Measurements from ENCODE around the gene C2CD4C.
"Not testable (repeated sequence)": the region's sequence is repeated elsewhere in the genome, so short reads cannot be mapped to it uniquely, and the experiment has no call there.

C2CD4C gene

DNA sequence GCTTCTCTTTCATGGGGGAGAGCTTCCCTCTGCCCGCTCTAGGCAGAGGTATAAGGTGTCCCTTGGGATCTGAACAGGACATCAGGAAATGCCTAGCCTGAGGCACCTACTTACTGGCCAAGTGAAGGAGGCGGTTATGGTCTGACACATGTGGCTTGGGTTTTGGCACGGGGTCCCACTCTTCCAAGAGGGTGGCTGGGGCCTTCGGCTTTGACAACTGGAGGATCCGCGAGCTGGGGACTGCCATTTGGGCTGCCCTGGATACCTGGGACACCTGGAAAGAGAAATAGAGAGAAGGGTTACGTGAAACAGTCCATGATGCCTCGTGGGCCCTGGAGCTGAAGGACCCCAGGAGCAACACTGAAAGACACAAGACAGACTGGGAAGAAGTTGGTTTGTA is 42.0 kb downstream of the C2CD4C start:
- DNase-seq (ENCODE audit: low read depth in 2 of 2) = no peak

DNA sequence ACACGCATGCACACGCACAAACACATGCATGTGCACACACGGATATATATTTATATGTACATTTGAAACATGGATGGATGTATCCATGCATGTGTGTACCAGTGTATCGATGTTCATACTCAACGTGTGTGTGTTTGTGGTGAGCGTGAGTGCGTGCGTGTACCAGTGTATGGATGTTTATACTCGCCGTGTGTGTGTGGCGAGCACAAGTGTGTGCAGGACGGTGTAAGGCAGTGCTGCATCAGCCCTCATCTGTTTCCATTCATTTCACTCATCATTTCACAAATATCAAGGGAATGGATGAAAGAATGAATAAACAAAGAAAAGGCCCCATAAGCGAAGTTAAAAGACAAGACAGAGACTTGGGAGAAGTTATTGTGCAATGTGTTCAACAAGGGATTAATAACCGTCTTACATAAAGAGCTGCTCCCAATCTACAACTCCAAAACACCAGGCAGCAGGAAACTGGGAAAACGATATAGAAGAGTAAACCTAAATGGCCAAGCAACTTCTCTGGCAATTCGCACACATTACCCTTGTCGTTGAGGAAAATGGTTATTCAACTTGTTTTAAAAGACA is 42.7 kb downstream of the C2CD4C start:
- DNase-seq (ENCODE audit: low read depth in 2 of 2) = no peak

DNA sequence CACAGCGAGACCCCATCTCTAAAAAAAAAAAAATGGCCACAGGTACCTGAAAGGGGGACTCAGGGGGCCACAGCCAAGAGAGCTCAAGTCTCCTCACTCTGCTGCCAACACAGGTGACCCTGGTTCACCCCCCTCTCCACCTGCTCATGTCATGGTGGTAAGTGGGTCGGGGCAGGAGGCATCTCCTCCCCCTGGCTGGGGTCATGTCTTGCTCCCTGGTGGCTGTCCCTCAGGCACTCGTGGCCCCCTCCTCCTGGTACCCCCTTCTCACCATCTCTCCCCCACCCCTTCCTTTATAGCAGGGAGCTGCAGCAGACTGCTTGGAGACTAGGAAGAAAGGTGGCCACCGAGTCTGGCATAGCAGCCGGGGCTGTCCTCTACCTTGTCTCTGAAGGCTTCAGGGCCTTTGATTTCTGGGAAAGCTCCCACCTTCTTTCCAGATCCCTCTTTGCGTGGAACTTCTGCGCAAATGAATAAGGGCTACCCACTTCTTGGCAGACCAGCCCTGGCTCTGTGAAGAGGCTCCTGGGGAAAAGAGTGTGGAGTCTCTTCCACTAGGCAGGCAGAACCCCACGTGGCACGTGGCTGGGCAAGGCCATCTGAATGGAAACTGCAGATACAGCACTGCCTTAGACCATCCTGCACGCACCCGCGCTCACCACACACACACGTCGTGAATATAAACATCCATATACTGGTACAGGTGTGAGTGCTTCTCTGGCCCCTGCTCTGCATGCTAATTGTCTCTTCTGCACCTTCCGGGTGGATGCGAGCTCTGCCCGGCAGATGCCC is 44.3 kb downstream of the C2CD4C start:
- no peak for DNase-seq (ENCODE audit: low read depth in 2 of 2)

DNA sequence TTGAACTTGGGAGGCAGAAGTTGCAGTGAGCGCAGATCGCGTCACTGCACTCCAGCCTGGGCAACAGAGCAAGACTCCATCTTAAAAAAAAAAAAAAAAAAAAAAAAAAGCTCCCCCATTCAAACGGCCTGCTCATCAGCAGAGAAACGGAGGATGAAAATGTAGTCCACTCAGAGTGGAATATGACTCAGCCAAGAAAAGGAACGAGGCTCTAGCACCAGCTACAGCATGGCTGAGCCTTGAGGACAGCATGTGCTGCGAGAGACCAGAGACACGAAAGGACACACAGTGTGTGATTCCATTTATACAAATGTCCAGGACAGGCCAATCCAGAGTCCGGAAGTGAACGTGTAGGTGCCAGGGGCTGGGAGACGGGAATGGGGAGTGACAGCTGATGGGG is 46.3 kb downstream of the C2CD4C start:
- DNase-seq (ENCODE audit: low read depth in 2 of 2) = no peak

DNA sequence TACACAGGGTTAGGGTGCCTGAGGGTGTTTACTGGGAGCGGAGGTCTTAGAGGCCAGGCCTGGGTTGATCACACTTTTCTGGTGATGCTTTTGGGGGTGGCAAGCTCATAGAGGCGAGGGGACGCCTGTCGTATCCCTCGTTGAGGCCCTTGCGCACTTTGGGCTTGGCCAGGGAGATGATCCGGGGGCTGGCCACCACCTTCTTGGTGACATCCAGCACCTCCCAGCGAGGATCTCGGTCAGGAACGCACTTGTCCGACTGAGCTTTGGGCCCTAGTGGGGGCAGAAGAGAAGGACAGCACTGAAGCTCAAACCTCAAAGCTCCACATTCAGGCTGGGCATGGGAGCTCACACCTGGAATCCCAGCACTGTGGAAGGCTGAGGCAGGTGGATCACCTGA is 46.8 kb downstream of the C2CD4C start:
- no peak for DNase-seq (ENCODE audit: low read depth in 2 of 2)

DNA sequence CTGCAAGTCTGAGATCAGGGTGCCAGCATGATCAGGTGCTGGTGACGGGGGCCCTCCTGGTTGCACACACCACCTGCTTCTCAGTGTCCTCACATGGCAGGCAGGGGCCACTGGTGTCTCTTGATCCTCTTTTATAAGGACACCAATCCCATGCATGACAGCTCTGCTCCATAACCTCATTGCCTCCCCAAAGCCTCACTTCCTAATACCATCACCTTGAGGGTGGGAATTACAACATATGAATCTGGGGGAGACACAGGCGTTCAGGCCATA is 49.4 kb downstream of the C2CD4C start:
- no peak for DNase-seq (ENCODE audit: low read depth in 2 of 2)

DNA sequence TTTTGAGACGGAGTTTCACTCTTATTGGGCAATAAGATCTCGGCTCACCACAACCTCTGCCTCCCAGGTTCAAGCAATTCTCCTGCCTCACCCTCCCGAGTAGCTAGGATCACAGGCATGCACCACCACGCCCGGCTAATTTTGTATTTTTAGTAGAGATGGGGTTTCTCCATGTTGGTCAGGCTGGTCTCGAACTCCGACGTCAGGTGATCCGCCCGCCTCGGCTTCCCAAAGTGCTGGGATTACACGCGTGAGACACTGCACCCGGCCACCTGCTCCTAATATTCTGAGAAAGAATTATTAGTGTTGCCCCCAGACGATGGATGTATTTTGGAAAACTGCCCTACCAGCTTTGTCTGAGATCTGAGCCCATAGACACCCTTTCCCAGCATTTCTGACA is 53.4 kb downstream of the C2CD4C start:
- DNase-seq (ENCODE audit: low read depth in 2 of 2) = not testable (repeated sequence)

Measured in stimulated activated CD8-positive, alpha-beta memory T cell treated with anti-CD3 and anti-CD28 coated beads, Interleukin-7, amount 100 ng/mL, for 4 hours (primary cell).